Stimulated activated CD4-positive, alpha-beta T cell treated with anti-CD3 and anti-CD28 coated beads, TNF-alpha, amount 100 ng/mL, for 4 hours (primary cell): ENCODE data around the gene CD151.

Experiments
- DNase-seq, 3 experiments: peaks; one replicate each; pipeline ENCODE4 v3.0.0-alpha.2; 2020; ENCODE audit warnings: low read depth in 3 of 3

Gene CD151

GRCh38 chr11:797296-798092 is 35.3 kb upstream of the CD151 start:
- peak; percentile 34 to 51 (median 42) for DNase-seq

- DNase-seq = peak; percentile 65 to 84 (median 74)
Observed at GRCh38 chr11:798093-798713, 34.5 kb upstream of the CD151 start, which contains the start of gene SLC25A22. SLC25A22 (minus strand) TSS chr11:798281; CDS start chr11:795006, 3,275 bp downstream.

GRCh38 chr11:799641-800316 is 33.0 kb upstream of the CD151 start:
- no peak for DNase-seq

- no peak for DNase-seq
Observed at GRCh38 chr11:800473-800872, 32.3 kb upstream of the CD151 start.

GRCh38 chr11:801097-801780 is 31.5 kb upstream of the CD151 start:
- no peak for DNase-seq

- DNase-seq = no peak
Observed at GRCh38 chr11:802018-802617, 30.6 kb upstream of the CD151 start.

- DNase-seq = no peak
Observed at GRCh38 chr11:802693-803466, 29.9 kb upstream of the CD151 start.

GRCh38 chr11:803467-803742 is 29.3 kb upstream of the CD151 start:
- no peak for DNase-seq

GRCh38 chr11:803770-804598 is 28.8 kb upstream of the CD151 start:
- DNase-seq = no peak

GRCh38 chr11:804599-804964 is 28.2 kb upstream of the CD151 start:
- DNase-seq = no peak

GRCh38 chr11:808427-809286 is 24.1 kb upstream of the CD151 start:
- no peak for DNase-seq

GRCh38 chr11:809287-810039 is 23.3 kb upstream of the CD151 start, which contains the start of gene RPLP2:
RPLP2 (plus strand) TSS chr11:809967; CDS start chr11:810235, 268 bp downstream.
- peak; percentile 93 to 97 (median 93) for DNase-seq

- DNase-seq = no peak
Observed at GRCh38 chr11:810040-810567, 22.6 kb upstream of the CD151 start.

GRCh38 chr11:811446-812245 is 21.1 kb upstream of the CD151 start:
- no peak for DNase-seq

- no peak for DNase-seq
Observed at GRCh38 chr11:812390-812789, 20.4 kb upstream of the CD151 start.

GRCh38 chr11:813072-813455 is 19.7 kb upstream of the CD151 start:
- no peak for DNase-seq

- no peak for DNase-seq
Observed at GRCh38 chr11:813456-814096, 19.2 kb upstream of the CD151 start.
